HG02571 (cell line): Measurements from ENCODE around the gene CD4.

Experiments used
- ATAC-seq: cut with Tn5 transposase; IDR thresholded peaks from one replicate; pipeline ENCODE4 v1.9.1; 2021; ENCODE audit warnings: mild to moderate bottlenecking, moderate library complexity; ENCODE audit not compliant: unreplicated experiment

CD4 gene

DNA sequence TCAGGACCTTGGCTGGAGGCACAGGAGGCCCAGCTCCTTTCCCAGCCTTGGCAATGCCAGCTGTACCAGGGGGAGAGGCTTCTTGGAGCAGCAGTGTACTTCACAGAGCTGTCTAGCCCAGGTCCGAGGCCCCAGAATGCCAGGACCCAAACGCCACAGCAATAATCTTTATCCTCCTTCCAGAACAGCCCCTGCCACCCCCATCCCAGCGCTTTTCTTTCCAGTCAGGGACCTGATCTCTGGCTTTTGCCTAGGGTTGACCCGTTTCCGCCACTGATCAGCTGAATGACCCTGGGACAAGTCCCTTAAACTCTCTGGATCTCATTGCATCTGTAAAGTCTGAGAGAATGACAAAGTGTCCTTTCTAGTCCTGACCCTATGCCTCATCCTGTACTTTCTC lies 11.9 kb upstream of the CD4 start:
- ATAC-seq: no peak

- no peak for ATAC-seq
These were observed 11.1 kb upstream of the CD4 start for GRCh38 chr12:6778217-6778573.

- ATAC-seq: peak; percentile 74
These were observed 10.5 kb upstream of the CD4 start for GRCh38 chr12:6778574-6779550.

DNA sequence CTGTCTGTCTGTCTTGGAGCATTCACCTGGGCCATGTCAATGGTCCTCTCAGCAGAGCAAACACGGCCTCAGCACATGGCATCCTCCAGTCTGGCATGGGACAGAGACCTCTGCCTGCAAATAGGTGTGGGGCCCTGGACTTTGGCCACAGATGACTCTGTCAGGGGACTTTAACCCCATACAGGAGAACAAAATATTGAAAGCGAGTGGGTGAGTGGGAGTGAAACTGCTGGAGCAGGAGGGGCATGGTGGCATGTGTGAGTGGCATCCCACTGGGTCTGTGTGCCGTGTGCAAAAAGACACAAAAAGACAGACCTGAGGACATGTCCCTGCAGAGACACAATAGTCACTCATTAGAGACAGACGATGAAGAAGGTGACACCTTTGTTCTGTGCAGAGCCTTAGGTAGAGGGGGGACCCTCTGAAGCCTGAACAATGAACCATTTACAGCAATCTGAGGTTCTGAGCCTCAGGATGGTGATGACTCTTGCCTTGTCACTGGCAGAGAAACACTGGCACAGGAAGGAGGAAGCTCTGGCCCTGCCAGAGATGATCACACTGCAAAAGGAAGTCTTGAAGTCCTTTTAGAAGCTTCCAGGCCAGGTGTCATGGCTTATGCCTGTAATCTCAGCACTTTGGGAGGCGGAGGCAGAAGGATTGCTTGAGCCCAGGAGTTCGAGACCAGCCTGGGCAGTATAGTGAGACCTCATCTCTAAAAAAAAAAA lies 9.5 kb upstream of the CD4 start:
- ATAC-seq: no peak

- ATAC-seq: no peak
These were observed 8.8 kb upstream of the CD4 start for GRCh38 chr12:6780573-6780972.

DNA sequence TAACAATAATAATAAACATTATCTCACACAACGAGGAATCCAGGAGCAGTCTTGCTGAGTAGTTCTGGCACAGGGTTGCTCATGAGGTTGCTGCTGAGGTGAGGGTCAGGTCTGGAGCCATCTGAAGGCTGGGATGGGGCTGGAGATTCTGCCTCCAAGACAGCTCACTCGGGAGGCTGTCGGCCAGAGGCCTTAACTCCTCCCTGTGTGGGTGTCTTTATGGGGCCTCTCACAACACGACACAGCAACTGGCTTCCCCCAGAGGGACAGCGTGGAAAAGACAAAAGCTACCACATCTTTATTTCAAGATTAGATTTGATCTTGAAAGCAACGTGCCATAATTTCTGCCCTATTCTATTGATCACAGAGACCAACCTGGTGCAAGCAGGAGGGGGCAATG lies 7.2 kb upstream of the CD4 start:
- no peak for ATAC-seq

DNA sequence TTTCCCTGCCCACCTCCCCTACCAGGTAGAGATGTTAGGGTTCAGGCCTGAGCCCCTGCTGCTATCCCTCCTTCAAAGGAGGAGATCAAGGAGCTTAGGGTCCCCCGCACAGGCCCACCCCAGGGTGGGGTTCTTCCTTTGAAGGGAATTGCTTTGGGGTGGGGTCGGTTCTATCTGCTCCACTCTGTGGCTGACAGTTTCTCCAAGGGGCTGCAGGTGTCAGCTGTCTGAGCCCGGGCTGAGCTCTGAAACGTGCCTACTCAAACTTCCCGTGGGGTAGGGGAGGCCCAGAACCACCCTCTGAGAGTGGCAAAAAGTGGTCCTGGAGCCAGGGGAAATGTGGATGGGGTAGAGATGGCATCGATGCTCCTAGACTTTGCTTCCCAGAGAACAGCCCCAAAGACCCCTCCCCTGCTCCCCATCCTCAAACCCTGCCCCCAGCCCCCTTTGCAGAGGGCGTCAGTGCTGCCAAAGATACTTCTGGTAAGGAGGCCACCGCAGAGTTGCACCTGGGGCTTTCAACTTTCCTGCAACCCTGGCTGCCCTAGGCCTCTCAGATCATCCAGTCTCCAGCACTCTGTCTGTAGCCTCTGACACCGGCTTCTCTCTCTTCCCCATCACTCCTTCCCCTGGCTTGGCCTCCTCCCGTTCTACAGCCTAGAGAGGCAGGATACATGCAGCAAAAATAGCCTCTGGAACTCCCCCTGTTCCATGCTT lies 6.3 kb upstream of the CD4 start:
- no peak for ATAC-seq

DNA sequence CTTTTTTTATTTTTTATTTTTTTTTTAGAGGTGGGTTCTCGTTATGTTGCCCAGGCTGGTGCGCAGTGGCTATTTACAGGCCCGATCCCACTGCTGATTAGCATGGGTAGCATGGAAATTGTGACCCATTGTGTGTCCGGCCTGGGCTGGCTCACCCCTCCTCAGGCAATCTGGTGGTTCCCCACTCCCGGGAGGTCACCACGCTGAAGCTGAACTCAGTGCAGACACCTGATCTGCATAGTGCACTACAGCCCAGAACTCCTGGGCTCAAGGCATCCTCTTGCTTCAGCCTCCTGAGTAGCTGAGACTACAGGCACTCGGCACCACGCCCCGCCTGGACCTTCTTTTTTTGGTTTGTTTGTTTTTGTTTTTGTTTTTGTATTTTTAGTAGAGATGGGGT lies 5.5 kb upstream of the CD4 start:
- no peak for ATAC-seq

- no peak for ATAC-seq
These were observed 5.0 kb upstream of the CD4 start for GRCh38 chr12:6784296-6784695.

DNA sequence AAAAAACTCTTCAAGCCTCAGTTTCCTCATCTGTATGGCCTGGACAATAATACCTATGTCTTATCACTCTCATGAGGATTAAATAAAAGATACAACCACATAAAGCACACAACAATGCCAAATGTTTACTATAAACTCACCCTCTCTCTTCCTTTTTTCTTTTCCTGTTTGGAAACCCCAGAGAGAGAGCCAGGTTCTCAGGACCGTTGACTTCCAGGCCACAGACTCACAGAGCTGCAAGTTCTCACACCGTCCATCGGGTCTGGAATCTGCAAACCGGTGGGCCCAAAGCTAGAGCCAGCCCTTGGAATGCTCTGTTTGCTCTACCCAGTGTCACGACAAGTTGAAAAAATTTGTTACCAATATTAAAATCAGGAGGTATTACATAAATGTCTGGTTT lies 4.6 kb upstream of the CD4 start:
- ATAC-seq: no peak

DNA sequence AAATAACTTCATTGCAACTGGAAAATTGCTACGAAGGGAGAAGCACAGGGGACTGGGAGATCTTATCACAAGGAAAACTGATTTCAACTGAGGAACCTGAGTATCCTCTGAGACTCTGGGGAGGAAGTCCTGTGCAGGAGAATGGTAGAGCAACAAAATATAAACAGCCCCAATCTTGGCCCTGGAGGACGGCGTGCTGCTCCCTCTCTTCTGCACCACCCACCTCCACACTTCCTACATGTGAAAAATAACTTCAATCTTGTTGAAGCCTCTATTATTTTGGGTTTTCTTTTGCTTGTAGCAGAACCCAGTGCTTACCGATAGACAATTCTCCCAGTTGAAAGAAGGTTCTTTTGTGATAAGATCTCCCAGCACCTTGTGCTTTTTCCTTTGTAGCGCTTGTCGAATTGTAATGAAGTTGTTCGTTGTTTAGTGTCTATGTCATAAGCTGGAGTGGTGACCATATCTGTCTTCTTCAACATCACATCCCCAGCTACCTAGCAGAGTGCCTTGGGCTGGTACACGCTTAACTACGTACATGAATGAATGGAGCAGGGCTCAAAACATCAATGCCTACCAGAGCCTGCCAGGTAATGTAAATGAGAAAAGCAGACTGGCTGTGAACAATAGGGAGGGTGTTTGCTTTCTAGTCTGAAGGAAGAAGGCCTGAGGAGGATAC lies 2.8 kb upstream of the CD4 start:
- no peak for ATAC-seq

- ATAC-seq: no peak
These were observed 2.0 kb upstream of the CD4 start for GRCh38 chr12:6787309-6787708.

GRCh38 chr12:6790496-6791150 lies 1.3 kb downstream of the CD4 start:
- ATAC-seq: no peak

- ATAC-seq: no peak
These were observed 2.7 kb downstream of the CD4 start for GRCh38 chr12:6791931-6792520.

GRCh38 chr12:6792522-6793201 lies 3.3 kb downstream of the CD4 start:
- ATAC-seq: no peak

DNA sequence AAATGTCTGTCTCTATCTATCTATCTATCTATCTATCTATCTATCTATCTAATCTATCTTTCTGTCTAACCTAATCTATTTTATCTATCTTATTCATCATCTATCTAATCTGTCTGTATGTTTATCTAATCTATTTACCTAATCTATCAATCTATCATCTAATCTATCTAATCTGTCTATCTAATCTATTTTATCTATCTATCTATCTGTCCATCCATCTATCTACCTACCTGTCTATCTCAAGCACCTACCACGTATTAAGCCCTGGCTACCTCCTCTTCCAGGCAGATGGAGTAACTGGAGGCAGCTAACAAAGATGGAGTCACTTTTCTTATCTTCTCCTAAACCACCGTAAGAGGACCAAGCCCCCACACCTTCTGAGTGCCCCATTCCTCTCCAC lies 5.8 kb downstream of the CD4 start:
- ATAC-seq: no peak

GRCh38 chr12:6796576-6796975 lies 7.2 kb downstream of the CD4 start:
- ATAC-seq: no peak

DNA sequence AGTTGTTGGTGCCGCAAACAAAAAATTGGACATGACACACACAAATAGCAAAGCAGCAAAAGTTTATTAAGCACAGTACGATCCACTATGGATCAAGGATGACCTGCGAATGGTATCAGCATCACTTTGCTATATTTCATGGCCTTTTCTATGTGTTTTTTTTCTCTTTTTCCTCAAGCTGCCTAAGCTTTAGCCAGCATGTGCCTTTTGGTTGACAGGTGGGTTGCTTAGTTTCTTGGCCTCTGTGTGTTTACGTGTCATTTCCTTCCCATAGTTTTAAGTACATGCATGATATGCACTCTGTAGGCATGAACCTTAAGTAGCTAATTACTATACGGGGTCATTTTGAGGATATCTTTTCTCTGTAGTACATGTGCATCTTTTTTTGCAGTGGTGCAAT lies 9.8 kb downstream of the CD4 start:
- no peak for ATAC-seq

DNA sequence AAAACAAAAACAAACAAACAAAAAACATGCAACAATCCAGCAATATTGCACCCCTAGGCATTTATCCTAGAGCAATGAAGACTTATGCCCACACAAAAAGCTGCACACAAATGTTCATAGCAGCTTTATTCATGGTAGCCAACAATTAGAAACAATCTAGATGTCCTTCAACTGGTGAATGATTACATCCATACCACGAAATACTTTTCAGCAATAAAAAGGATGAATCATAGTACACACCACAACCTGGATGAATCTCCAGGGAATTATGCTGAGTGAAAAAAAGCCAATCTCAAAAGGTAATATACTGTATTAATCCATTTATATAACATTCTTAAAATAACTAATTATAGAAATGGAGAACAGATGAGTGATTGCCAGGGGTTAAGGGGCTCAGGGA lies 17.8 kb downstream of the CD4 start:
- no peak for ATAC-seq

DNA sequence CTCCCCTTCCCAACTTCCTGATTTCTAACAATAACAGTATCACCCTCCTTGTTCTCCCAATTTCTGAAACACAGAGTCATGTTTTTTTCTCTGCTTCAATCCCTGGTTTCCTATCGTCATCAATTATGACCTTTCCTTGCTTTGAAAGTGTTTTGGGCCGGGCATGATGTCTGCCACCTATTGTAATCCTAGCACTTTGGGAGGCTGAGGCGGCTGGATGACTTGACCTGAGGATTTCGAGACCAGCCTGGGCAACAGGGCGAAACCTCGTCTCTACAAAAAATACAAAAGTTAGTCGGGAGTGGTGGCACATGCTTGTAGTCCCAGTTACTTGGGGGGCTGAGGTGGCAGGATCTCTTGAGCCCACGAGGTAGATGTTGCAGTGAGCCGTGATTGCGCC lies 19.7 kb downstream of the CD4 start:
- no peak for ATAC-seq
